Fibroblast of mammary gland (primary cell): Measurements from ENCODE around the gene RHO.
A peak's percentile ranks its signal among the peaks of the same experiment; 100 is the strongest.

Experiments used
- DNase-seq: peaks from one replicate; pipeline ENCODE4 v3.0.0-alpha.2; 2010; ENCODE audit warnings: low read depth
- H3K4me3 ChIP-seq: 2 replicates; pipeline ENCODE4 v1.5.1; 2011; ENCODE audit warnings: low read depth, mild to moderate bottlenecking, low read length, moderate library complexity; ENCODE audit not compliant: control insufficient read depth
- CTCF ChIP-seq: conservative IDR thresholded peaks from 2 replicates; pipeline ENCODE4 v1.5.1; 2011; ENCODE audit warnings: low read depth, low read length, inconsistent platforms; ENCODE audit not compliant: control insufficient read depth, insufficient read depth

RHO gene

DNA sequence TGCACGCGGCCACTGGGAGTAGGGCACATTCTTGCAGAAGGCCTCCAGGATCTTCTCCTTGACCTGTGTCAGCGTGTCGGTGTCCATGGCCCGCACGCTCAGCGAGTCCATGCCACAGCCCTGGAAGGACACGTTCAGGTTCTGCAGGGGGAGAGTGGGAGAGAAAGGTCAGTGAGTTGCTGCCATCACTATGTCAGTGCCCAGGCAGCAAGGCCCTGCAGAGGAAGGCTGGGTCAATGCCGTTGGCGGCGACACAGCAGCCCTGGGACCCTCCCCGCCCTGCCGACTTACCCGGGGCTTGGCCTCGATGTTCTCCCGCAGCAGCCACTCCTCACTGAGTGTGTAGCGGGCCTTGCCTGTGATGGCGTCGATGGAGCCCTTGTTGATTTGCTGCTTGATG, 34.4 kb downstream of the RHO start:
- no peak overlapping the region for H3K4me3 ChIP-seq
- no peak for DNase-seq
- no peak for TF ChIP-seq CTCF

DNA sequence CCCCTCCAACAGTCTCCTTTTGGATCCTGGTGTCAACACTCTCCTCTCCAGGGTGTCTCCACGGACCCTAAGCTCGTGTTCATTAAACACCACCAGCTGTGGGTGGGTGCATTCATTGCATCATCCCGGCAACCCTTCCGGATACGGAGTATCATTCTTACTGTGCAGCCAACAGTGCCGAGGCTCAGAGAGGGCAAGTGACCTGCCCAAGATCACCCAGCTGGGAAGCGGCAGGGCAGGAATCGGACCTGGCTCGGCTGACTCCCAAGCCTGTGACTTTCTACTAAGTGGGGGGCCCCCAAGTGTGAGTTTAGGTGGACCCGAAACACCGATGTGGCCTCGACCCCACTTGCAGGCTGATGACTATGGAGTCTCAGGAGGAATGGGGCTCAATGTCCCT, 34.9 kb downstream of the RHO start:
- no peak overlapping the region for H3K4me3 ChIP-seq
- no peak for DNase-seq
- TF ChIP-seq CTCF: no peak

GRCh38 chr3:129563850-129564535, 35.6 kb downstream of the RHO start:
- peak; percentile 38 for DNase-seq
- TF ChIP-seq CTCF: no peak

DNA sequence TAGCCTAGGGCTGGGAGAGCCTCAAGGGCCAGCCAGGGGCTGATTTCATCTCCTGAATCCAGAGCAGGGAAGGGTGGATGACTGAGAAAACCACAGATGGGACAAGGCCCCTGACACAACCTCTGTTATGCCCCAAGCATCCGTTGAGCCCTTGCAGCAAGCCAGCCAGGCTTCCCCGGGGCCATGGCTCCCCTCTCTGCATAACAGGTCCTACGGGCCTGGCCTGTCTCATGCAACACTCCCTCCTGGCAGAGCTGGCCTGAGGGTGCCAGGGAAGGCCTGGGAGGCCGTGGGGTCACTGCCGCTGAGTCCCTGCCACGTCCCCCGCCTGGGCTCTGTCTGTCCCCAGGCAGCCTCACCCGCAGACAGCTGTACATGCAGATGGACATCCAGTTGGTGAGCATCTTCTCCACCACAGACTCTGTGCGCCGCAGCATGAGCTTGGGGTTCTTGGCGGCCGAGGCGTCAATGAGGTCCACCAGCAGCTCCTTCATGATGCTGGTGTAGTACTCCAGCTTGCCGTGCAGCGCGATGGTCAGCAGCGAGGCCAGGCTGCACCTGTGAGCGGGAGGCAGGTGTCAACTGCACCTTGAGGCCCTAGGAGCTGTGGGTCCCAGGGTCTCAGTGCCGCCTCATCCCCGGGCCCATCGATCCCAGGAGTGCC, 36.7 kb downstream of the RHO start:
- no peak overlapping the region for H3K4me3 ChIP-seq
- no peak for DNase-seq
- no peak for TF ChIP-seq CTCF

More at GRCh38 chr3:129563850-129564535, 35.6 kb downstream of the RHO start:
- no peak overlapping the region for H3K4me3 ChIP-seq

DNA sequence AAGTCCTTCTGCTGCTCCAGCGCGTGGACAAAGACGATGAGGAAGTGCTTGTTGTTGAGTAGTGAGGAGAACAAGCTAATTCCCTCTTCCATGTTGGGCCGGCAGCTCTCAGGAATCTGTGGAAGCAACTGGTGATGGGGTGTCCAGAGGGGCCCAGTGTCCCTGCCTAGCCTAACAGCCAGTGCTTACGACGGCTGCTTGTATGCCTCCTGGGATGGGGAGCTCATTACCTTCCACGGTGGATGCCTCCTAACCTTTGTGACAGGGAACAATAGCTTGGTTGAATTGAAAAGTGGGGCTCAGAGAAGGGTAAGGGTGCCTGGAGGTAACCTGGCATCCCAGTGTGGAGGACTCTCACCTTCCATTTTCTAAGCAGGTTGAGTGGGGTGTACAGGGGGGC, 37.5 kb downstream of the RHO start:
- no peak for DNase-seq
- H3K4me3 ChIP-seq: no peak overlapping the region
- TF ChIP-seq CTCF: no peak

DNA sequence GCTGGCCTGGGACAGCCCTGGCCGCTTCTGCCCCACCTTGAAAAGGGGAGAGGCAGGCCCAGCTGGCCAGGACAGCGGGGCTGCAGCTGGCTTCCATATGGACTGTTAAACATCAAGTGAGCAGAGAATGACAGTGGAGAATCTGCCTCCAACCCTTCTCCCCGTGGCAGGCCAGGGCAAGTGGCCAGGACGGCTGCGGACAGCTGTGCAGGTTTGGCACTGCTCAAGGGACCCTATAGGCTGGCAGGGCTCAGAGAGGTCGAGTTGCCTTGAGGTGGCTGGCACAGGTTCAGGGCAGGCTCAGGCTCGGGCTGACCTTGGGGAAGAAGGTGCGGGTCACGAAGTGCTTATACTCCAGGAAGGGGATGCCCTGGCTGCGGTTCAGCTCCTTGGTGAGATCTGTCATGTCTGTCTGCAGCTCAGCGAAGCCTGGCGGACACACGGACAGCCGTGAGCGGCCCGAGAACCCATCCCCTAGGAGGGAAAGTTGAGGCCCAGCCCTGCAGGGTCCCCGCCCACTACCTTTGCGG, 38.8 kb downstream of the RHO start:
- TF ChIP-seq CTCF: no peak

GRCh38 chr3:129567939-129568338, 39.5 kb downstream of the RHO start:
- TF ChIP-seq CTCF: no peak
- no peak overlapping the region for H3K4me3 ChIP-seq

More for the DNA sequence above, 38.8 kb downstream of the RHO start:
- no peak overlapping the region for H3K4me3 ChIP-seq
- peak; percentile 37 for DNase-seq

More at GRCh38 chr3:129567939-129568338, 39.5 kb downstream of the RHO start:
- DNase-seq: no peak
